PC-9 (cell line): ENCODE results near the gene CCDC78.

Source experiments
- EZH2 ChIP-seq: fragments of 200-600 bp; sonication (generic); IDR thresholded peaks from 2 replicates; pipeline ENCODE4 v1.8.0; 2017; ENCODE audit warnings: antibody characterized with exemption, low read depth
- TF ChIP-seq, protein P1 (sequence below): fragments of 200-600 bp; sonication (generic); conservative IDR thresholded peaks from 2 replicates; pipeline ENCODE4 v1.6.1; 2017; ENCODE audit warnings: mixed run types, antibody characterized with exemption, mild to moderate bottlenecking, moderate library complexity

DNA sequence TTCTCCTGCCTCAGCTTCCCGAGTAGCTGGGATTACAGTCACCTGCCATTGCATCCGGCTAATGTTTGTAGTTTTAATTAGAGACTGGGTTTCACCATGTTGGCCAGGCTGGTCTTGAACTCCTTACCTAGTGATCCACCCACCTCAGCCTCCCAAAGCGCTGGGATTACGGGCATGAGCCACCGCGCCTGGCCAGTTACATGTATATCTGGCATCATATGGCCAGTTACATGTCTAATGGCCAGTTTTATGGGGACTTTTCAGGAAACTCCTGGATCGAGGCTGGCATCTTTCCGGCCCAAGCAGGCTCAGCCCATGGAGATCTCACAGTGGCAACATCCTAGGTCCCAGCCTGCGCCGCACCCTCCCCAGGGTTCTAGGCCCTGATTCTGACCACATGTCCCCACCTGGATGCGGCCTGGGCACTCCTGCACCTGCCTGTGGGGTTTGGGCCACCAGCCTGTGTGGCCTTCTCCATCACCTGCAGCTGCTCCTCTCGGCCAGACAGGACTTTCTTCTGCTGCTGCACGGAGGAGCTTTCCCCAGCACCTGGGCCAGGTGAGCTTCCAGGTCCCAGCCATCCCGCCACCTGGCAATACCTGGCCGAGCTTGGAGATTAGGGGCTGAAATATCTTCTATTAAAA is 15.9 kb upstream of the CCDC78 start:
- TF ChIP-seq EZH2: no peak
- TF ChIP-seq, protein P1, sequence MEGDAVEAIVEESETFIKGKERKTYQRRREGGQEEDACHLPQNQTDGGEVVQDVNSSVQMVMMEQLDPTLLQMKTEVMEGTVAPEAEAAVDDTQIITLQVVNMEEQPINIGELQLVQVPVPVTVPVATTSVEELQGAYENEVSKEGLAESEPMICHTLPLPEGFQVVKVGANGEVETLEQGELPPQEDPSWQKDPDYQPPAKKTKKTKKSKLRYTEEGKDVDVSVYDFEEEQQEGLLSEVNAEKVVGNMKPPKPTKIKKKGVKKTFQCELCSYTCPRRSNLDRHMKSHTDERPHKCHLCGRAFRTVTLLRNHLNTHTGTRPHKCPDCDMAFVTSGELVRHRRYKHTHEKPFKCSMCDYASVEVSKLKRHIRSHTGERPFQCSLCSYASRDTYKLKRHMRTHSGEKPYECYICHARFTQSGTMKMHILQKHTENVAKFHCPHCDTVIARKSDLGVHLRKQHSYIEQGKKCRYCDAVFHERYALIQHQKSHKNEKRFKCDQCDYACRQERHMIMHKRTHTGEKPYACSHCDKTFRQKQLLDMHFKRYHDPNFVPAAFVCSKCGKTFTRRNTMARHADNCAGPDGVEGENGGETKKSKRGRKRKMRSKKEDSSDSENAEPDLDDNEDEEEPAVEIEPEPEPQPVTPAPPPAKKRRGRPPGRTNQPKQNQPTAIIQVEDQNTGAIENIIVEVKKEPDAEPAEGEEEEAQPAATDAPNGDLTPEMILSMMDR: no peak
